Endothelial cell of umbilical vein (primary cell): ENCODE measurements around the gene LRIT2.

Experiments used
- EZH2 ChIP-seq: IDR thresholded peaks from 2 replicates; pipeline ENCODE4 v1.6.1; 2012; ENCODE audit warnings: borderline replicate concordance, low read depth, mild to moderate bottlenecking, moderate library complexity, low read length, inconsistent platforms; ENCODE audit not compliant: severe bottlenecking
- GATA2 ChIP-seq: IDR thresholded peaks from 2 replicates; pipeline ENCODE4 v1.7.0; 2011; ENCODE audit warnings: low read depth, mild to moderate bottlenecking, moderate library complexity, mixed read lengths, low read length; ENCODE audit not compliant: insufficient read length, insufficient read depth
- MAX ChIP-seq: IDR thresholded peaks from 2 replicates; pipeline ENCODE4 v1.6.1; 2011; ENCODE audit not compliant: insufficient read depth, insufficient read length
- MYC ChIP-seq: IDR thresholded peaks from one replicate; pipeline ENCODE4 v1.6.1; 2011; ENCODE audit warnings: mild to moderate bottlenecking, low read depth, low read length
- POLR2A ChIP-seq: IDR thresholded peaks from 2 replicates; pipeline ENCODE4 v1.6.1; 2012; ENCODE audit warnings: low read depth, mild to moderate bottlenecking, control low read depth, low read length
- POLR2AphosphoS5 ChIP-seq: IDR thresholded peaks from 2 replicates; pipeline ENCODE4 v1.6.1; 2012; ENCODE audit warnings: low read depth, mild to moderate bottlenecking, control low read depth, low read length, moderate library complexity; ENCODE audit not compliant: insufficient read depth
- TF ChIP-seq, protein P1 (sequence below), 2 donors: IDR thresholded peaks; 1 replicate in 1 of 2; 2 replicates in 1 of 2; pipeline ENCODE4 v1.5.1; 2011; ENCODE audit warnings: low read length in 2 of 2, mild to moderate bottlenecking in 2 of 2, moderate library complexity in 2 of 2, control low read depth in 1 of 2, inconsistent platforms in 1 of 2, low read depth in 1 of 2; ENCODE audit not compliant: insufficient read depth in 1 of 2; ENCODE audit errors: extremely low read depth in 1 of 2

GRCh38 chr10:84261236-84261915, 36.0 kb upstream of the LRIT2 start:
- TF ChIP-seq, protein P1, sequence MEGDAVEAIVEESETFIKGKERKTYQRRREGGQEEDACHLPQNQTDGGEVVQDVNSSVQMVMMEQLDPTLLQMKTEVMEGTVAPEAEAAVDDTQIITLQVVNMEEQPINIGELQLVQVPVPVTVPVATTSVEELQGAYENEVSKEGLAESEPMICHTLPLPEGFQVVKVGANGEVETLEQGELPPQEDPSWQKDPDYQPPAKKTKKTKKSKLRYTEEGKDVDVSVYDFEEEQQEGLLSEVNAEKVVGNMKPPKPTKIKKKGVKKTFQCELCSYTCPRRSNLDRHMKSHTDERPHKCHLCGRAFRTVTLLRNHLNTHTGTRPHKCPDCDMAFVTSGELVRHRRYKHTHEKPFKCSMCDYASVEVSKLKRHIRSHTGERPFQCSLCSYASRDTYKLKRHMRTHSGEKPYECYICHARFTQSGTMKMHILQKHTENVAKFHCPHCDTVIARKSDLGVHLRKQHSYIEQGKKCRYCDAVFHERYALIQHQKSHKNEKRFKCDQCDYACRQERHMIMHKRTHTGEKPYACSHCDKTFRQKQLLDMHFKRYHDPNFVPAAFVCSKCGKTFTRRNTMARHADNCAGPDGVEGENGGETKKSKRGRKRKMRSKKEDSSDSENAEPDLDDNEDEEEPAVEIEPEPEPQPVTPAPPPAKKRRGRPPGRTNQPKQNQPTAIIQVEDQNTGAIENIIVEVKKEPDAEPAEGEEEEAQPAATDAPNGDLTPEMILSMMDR (IDR thresholded peaks at IDR 0.05; ENCODE audit: extremely low read depth in 1 of 2, insufficient read depth in 1 of 2, low read depth in 1 of 2, low read length in 2 of 2): no peak
- TF ChIP-seq MYC: no peak
- TF ChIP-seq EZH2: no peak
- TF ChIP-seq POLR2A: no peak
- TF ChIP-seq POLR2AphosphoS5: no peak
- TF ChIP-seq GATA2: no peak
- TF ChIP-seq MAX: no peak
